ELF-1 (cell line): ENCODE results near the gene CRYL1.
A peak's percentile ranks its signal among the peaks of the same experiment; 100 is the strongest.

Source experiments
- DNase-seq: peaks from one replicate; pipeline ENCODE4 v3.0.0-alpha.2; 2016; ENCODE audit warnings: low read depth, low spot score

Gene CRYL1

GRCh38 chr13:20525601-20526544 is at the start of gene CRYL1:
Gene CRYL1 (minus strand): TSS chr13:20525857. CDS start chr13:20525794, 63 bp downstream.
- DNase-seq, result peak; percentile 37

GRCh38 chr13:20573636-20574035 is 48.0 kb upstream of the CRYL1 start:
- no peak for DNase-seq

GRCh38 chr13:20573186-20573585 is 47.5 kb upstream of the CRYL1 start:
- no peak for DNase-seq

GRCh38 chr13:20571676-20572075 is 46.0 kb upstream of the CRYL1 start:
- DNase-seq, result no peak

GRCh38 chr13:20570517-20570916 is 44.9 kb upstream of the CRYL1 start:
- DNase-seq, result no peak

- DNase-seq, result no peak
Observed at GRCh38 chr13:20567881-20568528, 42.3 kb upstream of the CRYL1 start.

- peak; percentile 93 for DNase-seq
Observed at GRCh38 chr13:20566898-20567874, 41.5 kb upstream of the CRYL1 start, which contains the start of gene IFT88. Gene IFT88 (plus strand): TSS chr13:20567157. CDS start chr13:20574386, 7,229 bp downstream.

- DNase-seq, result peak; percentile 78
Observed at GRCh38 chr13:20566468-20566897, 40.8 kb upstream of the CRYL1 start.

- DNase-seq, result no peak
Observed at GRCh38 chr13:20565115-20565736, 39.6 kb upstream of the CRYL1 start.

GRCh38 chr13:20561741-20562140 is 36.1 kb upstream of the CRYL1 start:
- DNase-seq, result no peak

GRCh38 chr13:20559659-20560356 is 34.2 kb upstream of the CRYL1 start:
- DNase-seq, result no peak

- no peak for DNase-seq
Observed at GRCh38 chr13:20558982-20559381, 33.3 kb upstream of the CRYL1 start.

- no peak for DNase-seq
Observed at GRCh38 chr13:20553311-20553710, 27.7 kb upstream of the CRYL1 start.

- DNase-seq, result no peak
Observed at GRCh38 chr13:20550799-20551198, 25.1 kb upstream of the CRYL1 start.

- DNase-seq, result no peak
Observed at GRCh38 chr13:20547479-20547908, 21.8 kb upstream of the CRYL1 start.

- no peak for DNase-seq
Observed at GRCh38 chr13:20546556-20546955, 20.9 kb upstream of the CRYL1 start.

- no peak for DNase-seq
Observed at GRCh38 chr13:20544201-20544923, 18.7 kb upstream of the CRYL1 start.

- no peak for DNase-seq
Observed at GRCh38 chr13:20536992-20537391, 11.3 kb upstream of the CRYL1 start.

- DNase-seq, result no peak
Observed at GRCh38 chr13:20534038-20534608, 8.5 kb upstream of the CRYL1 start.
